K562 (cell line): ENCODE measurements around the gene PPIP5K2.

Experiments used
- ASH1L ChIP-seq: fragments of 450-650 bp; IDR thresholded peaks from 2 replicates; pipeline ENCODE4 v1.6.1; 2018; ENCODE audit warnings: borderline replicate concordance, mild to moderate bottlenecking, low read depth; ENCODE audit not compliant: partially characterized antibody
- EHMT2 ChIP-seq: fragments of 450-650 bp; IDR thresholded peaks from 2 replicates; pipeline ENCODE4 v1.6.1; 2018; ENCODE audit warnings: antibody characterized with exemption
- ETV6 ChIP-seq, 3 experiments: fragments of 150-350 bp in 1 of 3; sonication (generic) in 1 of 3; formaldehyde crosslinking in 1 of 3; IDR thresholded peaks; 2 replicates each; pipeline versions ENCODE4 v1.6.1 to v1.8.0; 2014 to 2022; ENCODE audit warnings: borderline replicate concordance in 2 of 3, low read depth in 2 of 3, antibody characterized with exemption in 1 of 3, low read length in 1 of 3, mild to moderate bottlenecking in 1 of 3, missing genetic modification reagents in 1 of 3
- EZH2 ChIP-seq: IDR thresholded peaks from 2 replicates; pipeline ENCODE4 v1.6.1; 2012; ENCODE audit warnings: low read depth, mild to moderate bottlenecking, inconsistent platforms, low read length, borderline replicate concordance
- FIP1L1 ChIP-seq: fragments of 200-400 bp; formaldehyde crosslinking; IDR thresholded peaks from 2 replicates; pipeline ENCODE4 v1.6.1; 2018; ENCODE audit warnings: mild to moderate bottlenecking, low read depth, low read length; ENCODE audit not compliant: poor library complexity, severe bottlenecking
- FOS ChIP-seq: IDR thresholded peaks from 3 replicates; pipeline ENCODE4 v1.6.1; 2011; ENCODE audit not compliant: insufficient read length; ENCODE audit errors: extremely low read depth
- FOXP4 ChIP-seq: sonication (generic); formaldehyde crosslinking; IDR thresholded peaks from 2 replicates; pipeline ENCODE4 v1.8.0; 2022; ENCODE audit warnings: mild to moderate bottlenecking, missing genetic modification reagents, borderline replicate concordance
- RCOR1 ChIP-seq, 2 experiments: IDR thresholded peaks; 2 replicates each; pipeline ENCODE4 v1.6.1; 2012; ENCODE audit warnings: low read depth in 2 of 2, low read length in 2 of 2, borderline replicate concordance in 1 of 2, improper control_type of control experiment in 1 of 2
- SMC3 ChIP-seq: conservative IDR thresholded peaks from 2 replicates; pipeline ENCODE4 v1.6.1; 2011; ENCODE audit warnings: low read depth, low read length, improper control_type of control experiment; ENCODE audit not compliant: insufficient read depth
- TAF15 ChIP-seq: fragments of 200-400 bp; formaldehyde crosslinking; IDR thresholded peaks from 2 replicates; pipeline ENCODE4 v1.6.1; 2017; ENCODE audit warnings: mild to moderate bottlenecking, low read depth, low read length, moderate library complexity
- ZBTB7A ChIP-seq: IDR thresholded peaks from 2 replicates; pipeline ENCODE4 v1.6.1; 2011; ENCODE audit warnings: low read depth, mild to moderate bottlenecking, low read length, moderate library complexity, borderline replicate concordance; ENCODE audit not compliant: control insufficient read depth
- ZNF717 ChIP-seq: fragments of 250-450 bp; sonication (Bioruptor Pico); IDR thresholded peaks from 2 replicates; pipeline ENCODE4 v1.5.0; 2021
- TF ChIP-seq, protein P1 (sequence below), 3 experiments: IDR thresholded peaks in 2 of 3; conservative IDR thresholded peaks in 1 of 3; 2 replicates each; pipeline ENCODE4 v1.5.1; 2011 to 2012; ENCODE audit warnings: low read length in 3 of 3, mild to moderate bottlenecking in 3 of 3, control low read depth in 2 of 3, improper control_type of control experiment in 1 of 3, inconsistent platforms in 1 of 3, low read depth in 1 of 3, mixed read lengths in 1 of 3, moderate library complexity in 1 of 3; ENCODE audit not compliant: insufficient read depth in 2 of 3

- TF ChIP-seq ZNF717 (CRISPR knock-in tag), result no peak
- TF ChIP-seq FOXP4, result no peak
- TF ChIP-seq ASH1L, result no peak
- no peak for TF ChIP-seq EHMT2
- no peak for TF ChIP-seq RCOR1 (IDR thresholded peaks at IDR 0.05; ENCODE audit: borderline replicate concordance in 1 of 2, low read depth in 2 of 2, low read length in 2 of 2)
- TF ChIP-seq TAF15, result no peak
- TF ChIP-seq ZBTB7A, result no peak
- no peak for TF ChIP-seq ETV6 (IDR thresholded peaks at IDR 0.05; ENCODE audit: borderline replicate concordance in 1 of 2, low read depth in 2 of 2, low read length in 1 of 2)
- no peak for TF ChIP-seq ETV6 (CRISPR knock-in tag; IDR thresholded peaks at IDR 0.05; ENCODE audit: borderline replicate concordance)
- TF ChIP-seq, protein P1, sequence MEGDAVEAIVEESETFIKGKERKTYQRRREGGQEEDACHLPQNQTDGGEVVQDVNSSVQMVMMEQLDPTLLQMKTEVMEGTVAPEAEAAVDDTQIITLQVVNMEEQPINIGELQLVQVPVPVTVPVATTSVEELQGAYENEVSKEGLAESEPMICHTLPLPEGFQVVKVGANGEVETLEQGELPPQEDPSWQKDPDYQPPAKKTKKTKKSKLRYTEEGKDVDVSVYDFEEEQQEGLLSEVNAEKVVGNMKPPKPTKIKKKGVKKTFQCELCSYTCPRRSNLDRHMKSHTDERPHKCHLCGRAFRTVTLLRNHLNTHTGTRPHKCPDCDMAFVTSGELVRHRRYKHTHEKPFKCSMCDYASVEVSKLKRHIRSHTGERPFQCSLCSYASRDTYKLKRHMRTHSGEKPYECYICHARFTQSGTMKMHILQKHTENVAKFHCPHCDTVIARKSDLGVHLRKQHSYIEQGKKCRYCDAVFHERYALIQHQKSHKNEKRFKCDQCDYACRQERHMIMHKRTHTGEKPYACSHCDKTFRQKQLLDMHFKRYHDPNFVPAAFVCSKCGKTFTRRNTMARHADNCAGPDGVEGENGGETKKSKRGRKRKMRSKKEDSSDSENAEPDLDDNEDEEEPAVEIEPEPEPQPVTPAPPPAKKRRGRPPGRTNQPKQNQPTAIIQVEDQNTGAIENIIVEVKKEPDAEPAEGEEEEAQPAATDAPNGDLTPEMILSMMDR (IDR thresholded peaks at IDR 0.05 in 2 of 3, conservative IDR thresholded peaks at IDR 0.05 in 1 of 3; ENCODE audit: insufficient read depth in 2 of 3, low read depth in 1 of 3, low read length in 3 of 3), result no peak
- TF ChIP-seq EZH2, result no peak
- no peak for TF ChIP-seq SMC3
- no peak for TF ChIP-seq FIP1L1
- TF ChIP-seq FOS, result no peak
Measured at GRCh38 chr5:103224894-103225246, 104.8 kb downstream of the PPIP5K2 start.
